Endothelial cell of umbilical vein (primary cell): ENCODE data around the gene C19orf25. TPM values are rescaled to one million over a fixed set of nuclear protein-coding genes. Genes with fewer than 3 reads are reported as not detected.

Source experiments
- BruUV-seq: library from RNA; stranded (reverse); fragments of 400-500 nt; replicated peaks from 2 replicates; lab custom pipeline; 2021; lab: Mats Ljungman, UMichigan
- CTCF ChIA-PET: fragments of 300-600, 350-600 bp; sonication (Branson Sonifier 250); formaldehyde crosslinking; loops from one replicate; lab custom pipeline; 2021; ENCODE audit warnings: antibody characterized with exemption, inconsistent platforms; lab: Charles Lee
- POLR2A ChIA-PET: fragments of 300-600, 350-600 bp; sonication (Branson Sonifier 250); formaldehyde crosslinking; loops from one replicate; lab custom pipeline; 2021; ENCODE audit warnings: antibody characterized with exemption, inconsistent platforms; lab: Charles Lee
- DNase-seq: peaks from one replicate; pipeline ENCODE4 v3.0.0-alpha.2; 2011; ENCODE audit warnings: low read depth, low spot score
- FAIRE-seq: peaks from 2 replicates; lab custom pipeline; 2011; peaks lifted over from hg19 to GRCh38; lab: Jason Lieb, UNC
- H2AFZ ChIP-seq: 2 replicates; pipeline ENCODE4 v1.6.0; 2012; ENCODE audit warnings: low read depth, low read length, control low read depth, inconsistent platforms
- H3K27ac ChIP-seq: 2 replicates; pipeline ENCODE4 v1.5.1; 2011; ENCODE audit warnings: low read depth, mild to moderate bottlenecking, control low read depth, low read length, moderate library complexity; ENCODE audit not compliant: insufficient read depth
- H3K27me3 ChIP-seq, 2 experiments: 2 replicates each; pipeline versions ENCODE4 v1.6.0 to v1.6.1; 2011; ENCODE audit warnings: low read length in 2 of 2, mixed read lengths in 1 of 2; ENCODE audit not compliant: control insufficient read depth in 2 of 2, insufficient read depth in 2 of 2
- H3K36me3 ChIP-seq, 2 experiments: 2 replicates in 1 of 2; 3 replicates in 1 of 2; pipeline ENCODE4 v1.5.1; 2011; ENCODE audit warnings: low read length in 2 of 2, mild to moderate bottlenecking in 1 of 2, moderate library complexity in 1 of 2; ENCODE audit not compliant: control insufficient read depth in 2 of 2, insufficient read depth in 2 of 2; ENCODE audit errors: extremely low read depth in 1 of 2
- H3K4me1 ChIP-seq: 3 replicates; pipeline ENCODE4 v1.5.1; 2011; ENCODE audit warnings: mild to moderate bottlenecking, low read length; ENCODE audit not compliant: control insufficient read depth, insufficient read depth; ENCODE audit errors: extremely low read depth
- H3K4me2 ChIP-seq: 2 replicates; pipeline ENCODE4 v1.6.1; 2011; ENCODE audit warnings: low read length, control low read depth, mixed read lengths; ENCODE audit not compliant: insufficient read depth
- H3K4me3 ChIP-seq, 3 experiments: fragments of 200-600 bp in 1 of 3; sonication (generic), shearing (Covaris generic) in 1 of 3; replicated peaks in 1 of 3; 2 replicates each; pipeline ENCODE4 v1.5.1; 2011 to 2016; ENCODE audit warnings: control low read depth in 3 of 3, low read length in 3 of 3, mild to moderate bottlenecking in 2 of 3, inconsistent platforms in 1 of 3, low read depth in 1 of 3, moderate library complexity in 1 of 3; ENCODE audit not compliant: insufficient read depth in 1 of 3
- H3K79me2 ChIP-seq: 2 replicates; pipeline ENCODE4 v1.6.0; 2012; ENCODE audit warnings: low read length, inconsistent platforms; ENCODE audit not compliant: control insufficient read depth, insufficient read depth
- H3K9ac ChIP-seq: replicated peaks from 2 replicates; pipeline ENCODE3; 2011; ENCODE audit warnings: low read length, control low read depth; ENCODE audit not compliant: insufficient read depth; ENCODE audit errors: extremely low read depth
- H3K9me1 ChIP-seq: replicated peaks from 3 replicates; pipeline ENCODE4 v1.6.0; 2011; ENCODE audit warnings: mild to moderate bottlenecking, low read length; ENCODE audit not compliant: control insufficient read depth, insufficient read depth; ENCODE audit errors: extremely low read depth
- H3K9me3 ChIP-seq: replicated peaks from 2 replicates; pipeline ENCODE4 v1.5.1; 2012; ENCODE audit warnings: low read length, inconsistent platforms; ENCODE audit not compliant: control insufficient read depth, insufficient read depth
- H4K20me1 ChIP-seq: replicated peaks from 2 replicates; pipeline ENCODE3; 2011; ENCODE audit warnings: mild to moderate bottlenecking, low read length; ENCODE audit not compliant: control insufficient read depth, insufficient read depth; ENCODE audit errors: extremely low read depth
- CTCF ChIP-seq, 2 donors: IDR thresholded peaks; 1 replicate in 1 of 2; 2 replicates in 1 of 2; pipeline ENCODE4 v1.5.1; 2011; ENCODE audit warnings: low read length in 2 of 2, mild to moderate bottlenecking in 2 of 2, moderate library complexity in 2 of 2, control low read depth in 1 of 2, inconsistent platforms in 1 of 2, low read depth in 1 of 2; ENCODE audit not compliant: insufficient read depth in 1 of 2; ENCODE audit errors: extremely low read depth in 1 of 2
- EZH2 ChIP-seq: IDR thresholded peaks from 2 replicates; pipeline ENCODE4 v1.6.1; 2012; ENCODE audit warnings: borderline replicate concordance, low read depth, mild to moderate bottlenecking, moderate library complexity, low read length, inconsistent platforms; ENCODE audit not compliant: severe bottlenecking
- FOS ChIP-seq: IDR thresholded peaks from 2 replicates; pipeline ENCODE4 v1.6.1; 2011; ENCODE audit warnings: mild to moderate bottlenecking, low read length, moderate library complexity, borderline replicate concordance; ENCODE audit not compliant: insufficient read depth
- GATA2 ChIP-seq: IDR thresholded peaks from 2 replicates; pipeline ENCODE4 v1.7.0; 2011; ENCODE audit warnings: low read depth, mild to moderate bottlenecking, moderate library complexity, mixed read lengths, low read length; ENCODE audit not compliant: insufficient read length, insufficient read depth
- JUN ChIP-seq: IDR thresholded peaks from 2 replicates; pipeline ENCODE4 v1.6.1; 2011; ENCODE audit warnings: borderline replicate concordance, low read depth; ENCODE audit not compliant: insufficient read length, insufficient read depth
- MAX ChIP-seq: IDR thresholded peaks from 2 replicates; pipeline ENCODE4 v1.6.1; 2011; ENCODE audit not compliant: insufficient read depth, insufficient read length
- MYC ChIP-seq: IDR thresholded peaks from one replicate; pipeline ENCODE4 v1.6.1; 2011; ENCODE audit warnings: mild to moderate bottlenecking, low read depth, low read length
- POLR2A ChIP-seq: IDR thresholded peaks from 2 replicates; pipeline ENCODE4 v1.6.1; 2012; ENCODE audit warnings: low read depth, mild to moderate bottlenecking, control low read depth, low read length
- POLR2AphosphoS5 ChIP-seq: IDR thresholded peaks from 2 replicates; pipeline ENCODE4 v1.6.1; 2012; ENCODE audit warnings: low read depth, mild to moderate bottlenecking, control low read depth, low read length, moderate library complexity; ENCODE audit not compliant: insufficient read depth
- dilution Hi-C: fragments of 300-500 bp; cut with MboI; formaldehyde crosslinking; loops from one replicate; pipeline ENCODE4 v1.15.0; 2019; ENCODE audit warnings: low sequenced_read_pairs; ENCODE audit not compliant: extremely low pct_ligation_motif_present
- intact Hi-C: fragments of 100-400 bp; cut with micrococcal nuclease; formaldehyde crosslinking; loops from one replicate; pipeline ENCODE4 v1.10.0; 2022
- polyA plus RNA-seq, 4 experiments: library from polyadenylated mRNA; depleted of rRNA in 3 of 4; stranded (reverse) in 3 of 4; unstranded in 1 of 4; fragments of >200 nt; gene quantifications; 2 replicates each; pipeline versions ENCODE4 v1.2.1 to v1.2.3, GENCODE V29; 2011 to 2012; ENCODE audit warnings: missing spikeins in 1 of 4
- total RNA-seq: library from RNA; stranded (reverse); gene quantifications from 2 replicates; pipeline ENCODE4 v1.2.3, GENCODE V29; 2021

Gene C19orf25
- total and polyA plus RNA-seq, 2 donors (not counting 3 experiments of a cell fraction or from before 2014, with no cell fraction given), result 28.0 to 34.6 TPM

GRCh38 chr19:1451916-1452801 is 26.9 kb downstream of the C19orf25 start:
- Histone ChIP-seq H2AFZ (no peak overlapping the region), H3K4me1 (no peaks in the 10 kb centered on the region), H3K36me3 (no peaks in the 10 kb centered on the region), H3K9me3 (no peaks in the 10 kb centered on the region), H3K9ac (no peak overlapping the region), H3K79me2 (no peaks in the 10 kb centered on the region), H4K20me1 (no peaks in the 10 kb centered on the region), H3K4me2 (no peak overlapping the region), H3K4me3 (no peak overlapping the region), H3K9me1 (no peaks in the 10 kb centered on the region), H3K27me3 (peaks cover 28 to 43% of the 10 kb centered on the region in 2 experiments), H3K27ac (no peak overlapping the region)
- FAIRE-seq (no peak), DNase-seq (no peak)
- TF ChIP-seq FOS (no peak), POLR2A (no peak), POLR2AphosphoS5 (no peak), MYC (no peak), EZH2 (no peak), CTCF (IDR thresholded peaks at IDR 0.05; ENCODE audit: extremely low read depth in 1 of 2, insufficient read depth in 1 of 2, low read depth in 1 of 2, low read length in 2 of 2) (no peak), MAX (no peak), JUN (no peak), GATA2 (no peak)
- intact Hi-C loops (no loop called here), dilution Hi-C loops (no loop called here)
- POLR2A ChIA-PET, result no interaction called here
- no TSS peak for BruUV-seq
- CTCF ChIA-PET, result interaction anchor here (0.6 to 2.4 kb wide), 2 partner anchors 14 to 65 kb away, joined by 3 to 14 read pairs; no protein-coding TSS in a partner anchor
